Activated CD4-positive, alpha-beta memory T cell treated with anti-CD3 and anti-CD28 coated beads, Interleukin-2, amount 10 ng/mL, durations not matched to agents 7 days and 5 days (primary cell): ENCODE measurements around the gene NME8. TPM values are rescaled to one million over a fixed set of nuclear protein-coding genes. Genes with fewer than 3 reads are reported as not detected.
A peak's percentile ranks its signal among the peaks of the same experiment; 100 is the strongest.

Experiments
- CTCF ChIA-PET: fragments of 350-600 bp; sonication (Branson Sonifier 250); formaldehyde crosslinking; loops from one replicate; lab custom pipeline; 2021; ENCODE audit warnings: antibody characterized with exemption, inconsistent platforms; lab: Charles Lee
- POLR2A ChIA-PET: fragments of 350-600 bp; sonication (Branson Sonifier 250); formaldehyde crosslinking; loops from one replicate; lab custom pipeline; 2021; ENCODE audit warnings: antibody characterized with exemption; lab: Charles Lee
- DNase-seq: peaks from one replicate; pipeline ENCODE4 v3.0.0-alpha.2; 2020
- H3K27ac Mint-ChIP-seq: one replicate; pipeline ENCODE4 v1.8.0; 2021; ENCODE audit warnings: mild to moderate bottlenecking, mixed read lengths
- H3K27me3 Mint-ChIP-seq: one replicate; pipeline ENCODE4 v1.8.0; 2021; ENCODE audit warnings: mixed read lengths
- H3K36me3 Mint-ChIP-seq: one replicate; pipeline ENCODE4 v1.8.0; 2021; ENCODE audit warnings: low read depth, mixed read lengths
- H3K4me1 Mint-ChIP-seq: one replicate; pipeline ENCODE4 v1.8.0; 2021; ENCODE audit warnings: mixed read lengths
- H3K4me3 Mint-ChIP-seq: one replicate; pipeline ENCODE4 v1.8.0; 2021; ENCODE audit warnings: mild to moderate bottlenecking, mixed read lengths
- H3K9me3 Mint-ChIP-seq: one replicate; pipeline ENCODE4 v1.8.0; 2021; ENCODE audit warnings: mixed read lengths
- total RNA-seq, 2 experiments: library from RNA; stranded (reverse); gene quantifications; one replicate each; pipeline ENCODE4 v1.2.3, GENCODE V29; 2021

NME8 gene
- total RNA-seq, 2 experiments from 2014 or later, result not detected

- H3K27ac Mint-ChIP-seq, result no peak overlapping the region
- H3K9me3 Mint-ChIP-seq, result no peaks in the 10 kb centered on the region
- H3K4me1 Mint-ChIP-seq, result peaks cover 10% of the 10 kb centered on the region
- no peaks in the 10 kb centered on the region for H3K36me3 Mint-ChIP-seq
- POLR2A ChIA-PET, result no interaction called here
- no peak for DNase-seq
- no peak overlapping the region for H3K4me3 Mint-ChIP-seq
- CTCF ChIA-PET, result no interaction called here
- H3K27me3 Mint-ChIP-seq, result peaks cover 71% of the 10 kb centered on the region
These were observed 67.0 kb downstream of the NME8 start for GRCh38 chr7:37915438-37915837.

- H3K27me3 Mint-ChIP-seq, result peaks cover 68% of the 10 kb centered on the region
- POLR2A ChIA-PET, result no interaction called here
- CTCF ChIA-PET, result no interaction called here
- DNase-seq, result no peak
- H3K4me1 Mint-ChIP-seq, result peaks cover 12% of the 10 kb centered on the region
- no peak overlapping the region for H3K4me3 Mint-ChIP-seq
- no peaks in the 10 kb centered on the region for H3K9me3 Mint-ChIP-seq
- no peaks in the 10 kb centered on the region for H3K36me3 Mint-ChIP-seq
- no peak overlapping the region for H3K27ac Mint-ChIP-seq
These were observed 67.7 kb downstream of the NME8 start for GRCh38 chr7:37916017-37916672.

GRCh38 chr7:37916673-37917660, 68.6 kb downstream of the NME8 start, which contains the start of gene SFRP4:
TSS of gene SFRP4 (minus strand) at chr7:37916817. CDS start at chr7:37916537, 280 bp downstream.
- Mint-ChIP-seq H3K27me3 (peaks cover 72% of the 10 kb centered on the region), H3K9me3 (no peaks in the 10 kb centered on the region), H3K4me1 (peaks cover 15% of the 10 kb centered on the region), H3K27ac (no peak within 1 kb of the TSS), H3K36me3 (no peaks in the 10 kb centered on the region), H3K4me3 (no peak within 1 kb of the TSS)
- POLR2A ChIA-PET, result no interaction called here
- CTCF ChIA-PET, result interaction anchor here (0.5 to 1.5 kb wide), 4 partner anchors 9 to 457 kb away, joined by 3 to 5 read pairs (median 3); no protein-coding TSS in a partner anchor
- no peak for DNase-seq

- peaks cover 15% of the 10 kb centered on the region for H3K4me1 Mint-ChIP-seq
- no peaks in the 10 kb centered on the region for H3K9me3 Mint-ChIP-seq
- H3K27me3 Mint-ChIP-seq, result peaks cover 76% of the 10 kb centered on the region
- no peak overlapping the region for H3K27ac Mint-ChIP-seq
- ChIA-PET POLR2A (no interaction called here), CTCF (interaction anchor here (1.8 kb wide), 1 partner anchor 14 kb away, joined by 4 read pairs; no protein-coding TSS in a partner anchor)
- no peak overlapping the region for H3K4me3 Mint-ChIP-seq
- DNase-seq, result no peak
- no peaks in the 10 kb centered on the region for H3K36me3 Mint-ChIP-seq
These were observed 70.1 kb downstream of the NME8 start for GRCh38 chr7:37918526-37918925.

GRCh38 chr7:37920305-37920848, 72.0 kb downstream of the NME8 start, which contains the start of gene EPDR1:
TSS of gene EPDR1 (plus strand) at chr7:37920640. CDS start at chr7:37920940, 300 bp downstream.
- peaks cover 67% of the 10 kb centered on the region for H3K27me3 Mint-ChIP-seq
- H3K36me3 Mint-ChIP-seq, result no peaks in the 10 kb centered on the region
- no peak within 1 kb of the TSS for H3K27ac Mint-ChIP-seq
- peak; percentile 26 for DNase-seq
- peaks cover 15% of the 10 kb centered on the region for H3K4me1 Mint-ChIP-seq
- POLR2A ChIA-PET, result no interaction called here
- H3K9me3 Mint-ChIP-seq, result no peaks in the 10 kb centered on the region
- H3K4me3 Mint-ChIP-seq, result peak within 1 kb of the TSS; percentile 56
- CTCF ChIA-PET, result interaction anchor here (1.3 to 1.8 kb wide), 2 partner anchors 16 to 188 kb away, joined by 3 to 4 read pairs; no protein-coding TSS in a partner anchor

GRCh38 chr7:37920849-37921805, 72.7 kb downstream of the NME8 start:
- DNase-seq, result no peak
- no peaks in the 10 kb centered on the region for H3K9me3 Mint-ChIP-seq
- CTCF ChIA-PET, result no interaction called here
- no peaks in the 10 kb centered on the region for H3K36me3 Mint-ChIP-seq
- no peak overlapping the region for H3K27ac Mint-ChIP-seq
- POLR2A ChIA-PET, result no interaction called here
- peaks cover 14% of the 10 kb centered on the region for H3K4me1 Mint-ChIP-seq
- peaks cover 60% of the 10 kb centered on the region for H3K27me3 Mint-ChIP-seq
- peak overlapping the region; percentile 56 for H3K4me3 Mint-ChIP-seq

- no peaks in the 10 kb centered on the region for H3K36me3 Mint-ChIP-seq
- peaks cover 12% of the 10 kb centered on the region for H3K4me1 Mint-ChIP-seq
- no peak overlapping the region for H3K4me3 Mint-ChIP-seq
- ChIA-PET POLR2A (no interaction called here), CTCF (no interaction called here)
- no peaks in the 10 kb centered on the region for H3K9me3 Mint-ChIP-seq
- DNase-seq, result no peak
- H3K27me3 Mint-ChIP-seq, result peaks cover 57% of the 10 kb centered on the region
- H3K27ac Mint-ChIP-seq, result no peak overlapping the region
These were observed 73.5 kb downstream of the NME8 start for GRCh38 chr7:37921876-37922275.

- DNase-seq, result no peak
- POLR2A ChIA-PET, result no interaction called here
- H3K9me3 Mint-ChIP-seq, result no peaks in the 10 kb centered on the region
- H3K27me3 Mint-ChIP-seq, result peaks cover 38% of the 10 kb centered on the region
- H3K27ac Mint-ChIP-seq, result no peak overlapping the region
- no peaks in the 10 kb centered on the region for H3K36me3 Mint-ChIP-seq
- H3K4me1 Mint-ChIP-seq, result peaks cover 6% of the 10 kb centered on the region
- H3K4me3 Mint-ChIP-seq, result no peak overlapping the region
- CTCF ChIA-PET, result no interaction called here
These were observed 75.6 kb downstream of the NME8 start for GRCh38 chr7:37923996-37924395.

- no peak overlapping the region for H3K4me3 Mint-ChIP-seq
- peaks cover 33% of the 10 kb centered on the region for H3K27me3 Mint-ChIP-seq
- DNase-seq, result no peak
- no peaks in the 10 kb centered on the region for H3K9me3 Mint-ChIP-seq
- no peaks in the 10 kb centered on the region for H3K36me3 Mint-ChIP-seq
- POLR2A ChIA-PET, result no interaction called here
- no peak overlapping the region for H3K27ac Mint-ChIP-seq
- H3K4me1 Mint-ChIP-seq, result peaks cover 6% of the 10 kb centered on the region
- CTCF ChIA-PET, result no interaction called here
These were observed 76.2 kb downstream of the NME8 start for GRCh38 chr7:37924491-37925041.

GRCh38 chr7:37925620-37926019, 77.2 kb downstream of the NME8 start:
- ChIA-PET POLR2A (no interaction called here), CTCF (no interaction called here)
- no peak overlapping the region for H3K27ac Mint-ChIP-seq
- no peaks in the 10 kb centered on the region for H3K9me3 Mint-ChIP-seq
- H3K27me3 Mint-ChIP-seq, result peaks cover 23% of the 10 kb centered on the region
- H3K4me1 Mint-ChIP-seq, result peaks cover 3% of the 10 kb centered on the region
- H3K4me3 Mint-ChIP-seq, result no peak overlapping the region
- no peaks in the 10 kb centered on the region for H3K36me3 Mint-ChIP-seq
- no peak for DNase-seq

GRCh38 chr7:37927773-37928444, 79.5 kb downstream of the NME8 start:
- Mint-ChIP-seq H3K27ac (no peak overlapping the region), H3K9me3 (no peaks in the 10 kb centered on the region), H3K27me3 (peaks cover 10% of the 10 kb centered on the region), H3K36me3 (no peaks in the 10 kb centered on the region), H3K4me3 (no peak overlapping the region), H3K4me1 (no peaks in the 10 kb centered on the region)
- no peak for DNase-seq
- CTCF ChIA-PET, result no interaction called here
- POLR2A ChIA-PET, result no interaction called here
